Esophagus (tissue), 2 donors: ENCODE results near the gene CCDC97. TPM values are rescaled to one million over a fixed set of nuclear protein-coding genes. Genes with fewer than 3 reads are reported as not detected.
A peak's percentile ranks its signal among the peaks of the same experiment; 100 is the strongest.

Experiments used
- H3K27ac ChIP-seq, 2 donors: one replicate each; pipeline ENCODE4 v1.5.1; 2013; ENCODE audit warnings: low read depth in 2 of 2, mild to moderate bottlenecking in 2 of 2, inconsistent platforms in 1 of 2, low read length in 1 of 2, moderate library complexity in 1 of 2
- H3K27me3 ChIP-seq, 2 donors: one replicate each; pipeline ENCODE4 v1.6.1; 2013; ENCODE audit warnings: low read length in 2 of 2, control low read depth in 1 of 2, mild to moderate bottlenecking in 1 of 2; ENCODE audit not compliant: insufficient read depth in 2 of 2, control insufficient read depth in 1 of 2
- H3K36me3 ChIP-seq, 2 donors: one replicate each; pipeline ENCODE4 v1.6.1; 2013; ENCODE audit warnings: low read length in 1 of 2; ENCODE audit not compliant: control insufficient read depth in 2 of 2, insufficient read depth in 2 of 2
- H3K4me1 ChIP-seq, 2 donors: one replicate each; pipeline ENCODE4 v1.6.1; 2013; ENCODE audit warnings: low read length in 1 of 2; ENCODE audit not compliant: control insufficient read depth in 2 of 2, insufficient read depth in 2 of 2
- H3K4me3 ChIP-seq, 2 donors: one replicate each; pipeline ENCODE4 v1.5.1; 2013; ENCODE audit warnings: low read length in 2 of 2, mild to moderate bottlenecking in 2 of 2, low read depth in 1 of 2, moderate library complexity in 1 of 2
- H3K9me3 ChIP-seq, 2 donors: one replicate each; pipeline ENCODE4 v1.6.1; 2013; ENCODE audit warnings: mild to moderate bottlenecking in 2 of 2, low read depth in 1 of 2, low read length in 1 of 2, moderate library complexity in 1 of 2; ENCODE audit not compliant: control insufficient read depth in 2 of 2, insufficient read depth in 1 of 2
- WGBS, 2 donors: extraction: QIAGEN DNeasy Blood & Tissue Kit; methylation state at CpG; one replicate each; pipeline ENCODE4 v1.1.7; 2013; 5-methylcytosine and 5-hydroxymethylcytosine counted together
- polyA plus RNA-seq, 2 donors: library from polyadenylated mRNA; stranded (reverse); fragments of 200-250 nt; gene quantifications; one replicate each; pipeline ENCODE4 v1.2.3, GENCODE V29; 2013
- donor health status: healthy with polysubstance abuse.
- donor health status: Bipolar disorder and iron deficiency.

CCDC97 gene
- polyA plus RNA-seq, 2 donors = 12.2 to 14.0 TPM

GRCh38 chr19:41297628-41298347, 12.2 kb upstream of the CCDC97 start:
- no peak overlapping the region for H3K4me3 ChIP-seq

GRCh38 chr19:41298348-41298964, 11.5 kb upstream of the CCDC97 start:
- H3K27me3 ChIP-seq = no peaks in the 10 kb centered on the region
- H3K4me3 ChIP-seq = no peak overlapping the region
- 32 to 39% methylated on average over 4 of the region's 4 CpGs for WGBS, 2 donors
- H3K9me3 ChIP-seq = no peaks in the 10 kb centered on the region
- H3K4me1 ChIP-seq = peaks cover 0 to 10% of the 10 kb centered on the region in 2 donors
- H3K27ac ChIP-seq = peak overlapping the region; percentile 76 to 80
- peaks cover 26 to 52% of the 10 kb centered on the region in 2 donors for H3K36me3 ChIP-seq

More at GRCh38 chr19:41297628-41298347, 12.2 kb upstream of the CCDC97 start:
- 58 to 63% methylated on average over 7 of the region's 7 CpGs for WGBS, 2 donors
- H3K9me3 ChIP-seq = no peaks in the 10 kb centered on the region
- peaks cover 0 to 10% of the 10 kb centered on the region in 2 donors for H3K4me1 ChIP-seq
- peaks cover 23 to 50% of the 10 kb centered on the region in 2 donors for H3K36me3 ChIP-seq
- H3K27me3 ChIP-seq = no peaks in the 10 kb centered on the region
- peak overlapping the region; percentile 76 to 80 for H3K27ac ChIP-seq

GRCh38 chr19:41299046-41299754, 10.8 kb upstream of the CCDC97 start:
- WGBS, 2 donors = 53 to 61% methylated on average over 10 of the region's 10 CpGs
- H3K4me1 ChIP-seq = peaks cover 0 to 10% of the 10 kb centered on the region in 2 donors
- peaks cover 28 to 53% of the 10 kb centered on the region in 2 donors for H3K36me3 ChIP-seq

GRCh38 chr19:41299755-41300089, 10.2 kb upstream of the CCDC97 start:
- peak overlapping the region; percentile 62 to 65 for H3K27ac ChIP-seq
- H3K4me1 ChIP-seq = peaks cover 0 to 10% of the 10 kb centered on the region in 2 donors
- H3K27me3 ChIP-seq = no peaks in the 10 kb centered on the region
- H3K36me3 ChIP-seq = peaks cover 27 to 54% of the 10 kb centered on the region in 2 donors
- H3K9me3 ChIP-seq = no peaks in the 10 kb centered on the region
- WGBS, 2 donors = 33 to 40% methylated on average over 4 of the region's 4 CpGs
- no peak overlapping the region for H3K4me3 ChIP-seq

More at GRCh38 chr19:41299046-41299754, 10.8 kb upstream of the CCDC97 start:
- Histone ChIP-seq H3K4me3 (no peak overlapping the region), H3K9me3 (no peaks in the 10 kb centered on the region), H3K27ac (peak overlapping the region; percentile 62 to 65), H3K27me3 (no peaks in the 10 kb centered on the region)

GRCh38 chr19:41300555-41300954, 9.4 kb upstream of the CCDC97 start:
- 80 to 87% methylated on average over 6 of the region's 6 CpGs for WGBS, 2 donors
- H3K27ac ChIP-seq = peak overlapping the region in 1 of 2 donors; percentile 23
- peaks cover 29 to 56% of the 10 kb centered on the region in 2 donors for H3K36me3 ChIP-seq
- peaks cover 0 to 10% of the 10 kb centered on the region in 2 donors for H3K4me1 ChIP-seq
- H3K9me3 ChIP-seq = no peaks in the 10 kb centered on the region
- H3K27me3 ChIP-seq = no peaks in the 10 kb centered on the region
- H3K4me3 ChIP-seq = no peak overlapping the region

GRCh38 chr19:41302624-41303351, 7.2 kb upstream of the CCDC97 start:
- Histone ChIP-seq H3K27ac (peak overlapping the region in 1 of 2 donors; percentile 26), H3K36me3 (peaks cover 33 to 58% of the 10 kb centered on the region in 2 donors), H3K4me1 (peaks cover 0 to 7% of the 10 kb centered on the region in 2 donors)

GRCh38 chr19:41303954-41304353, 6.0 kb upstream of the CCDC97 start:
- H3K27me3 ChIP-seq = no peaks in the 10 kb centered on the region
- peak overlapping the region in 1 of 2 donors; percentile 2 for H3K27ac ChIP-seq
- no peaks in the 10 kb centered on the region for H3K9me3 ChIP-seq
- H3K36me3 ChIP-seq = peaks cover 33 to 50% of the 10 kb centered on the region in 2 donors
- WGBS, 2 donors = 89 to 90% methylated on average over 14 of the region's 14 CpGs
- H3K4me3 ChIP-seq = no peak overlapping the region
- peaks cover 0 to 8% of the 10 kb centered on the region in 2 donors for H3K4me1 ChIP-seq

More at GRCh38 chr19:41302624-41303351, 7.2 kb upstream of the CCDC97 start:
- Histone ChIP-seq H3K4me3 (no peak overlapping the region), H3K9me3 (no peaks in the 10 kb centered on the region), H3K27me3 (no peaks in the 10 kb centered on the region)
- WGBS, 2 donors = 71 to 72% methylated on average over 21 of the region's 21 CpGs

- no peak overlapping the region for H3K4me3 ChIP-seq
- 73 to 76% methylated on average over 4 of the region's 4 CpGs for WGBS, 2 donors
- H3K36me3 ChIP-seq = peaks cover 33 to 50% of the 10 kb centered on the region in 2 donors
- H3K27me3 ChIP-seq = no peaks in the 10 kb centered on the region
- H3K9me3 ChIP-seq = no peaks in the 10 kb centered on the region
- no peak overlapping the region for H3K27ac ChIP-seq
- H3K4me1 ChIP-seq = peaks cover 0 to 8% of the 10 kb centered on the region in 2 donors
These were observed 5.1 kb upstream of the CCDC97 start for GRCh38 chr19:41304706-41305483.
